ENCODE data around the gene NEK9.
"Not testable (repeated sequence)": the region's sequence is repeated elsewhere in the genome, so short reads cannot be mapped to it uniquely, and the experiment has no call there.

Gene NEK9

GRCh38 chr14:75143761-75144527, 17.1 kb upstream of the NEK9 start:
- no peak for DNase-seq

- DNase-seq = no peak
These were observed 15.6 kb upstream of the NEK9 start for GRCh38 chr14:75142494-75142893.

DNA sequence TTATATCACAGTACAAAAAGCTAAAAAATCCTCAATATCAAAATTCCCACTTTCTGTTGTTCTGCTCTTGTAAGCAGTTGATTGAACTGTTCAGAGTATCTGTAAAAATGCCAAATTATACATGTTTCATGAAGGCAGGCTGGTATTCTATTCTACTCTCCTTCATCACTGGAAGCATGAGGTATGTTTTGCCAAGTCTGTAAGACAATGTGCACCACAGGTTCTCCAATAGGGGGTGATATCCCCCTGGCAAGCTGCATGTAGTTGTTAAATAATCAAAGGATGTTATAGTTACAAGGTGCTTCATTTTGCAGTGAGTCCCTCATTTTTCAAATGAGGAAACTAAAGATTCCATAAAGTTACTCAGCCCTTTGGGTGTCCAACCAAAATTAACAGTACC, 15.1 kb upstream of the NEK9 start:
- DNase-seq = no peak

DNA sequence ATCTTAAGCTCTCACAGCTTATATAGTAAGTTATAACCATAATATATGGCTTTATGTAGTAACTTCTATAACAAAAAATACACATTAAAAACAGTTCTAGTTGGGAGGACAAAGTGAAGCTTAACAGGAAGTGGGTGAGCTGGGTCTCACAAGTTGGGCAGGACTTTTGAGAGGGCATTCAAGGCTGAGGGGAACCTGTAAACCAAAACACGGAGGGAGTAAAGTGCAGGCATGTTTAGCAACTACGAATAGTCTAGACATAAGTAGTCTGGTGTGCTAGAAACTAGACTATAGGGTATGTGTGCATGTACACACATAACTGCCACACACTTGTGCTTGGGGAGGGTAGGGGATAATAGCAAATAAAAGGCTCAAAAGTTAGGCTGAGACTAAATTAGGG, 14.2 kb upstream of the NEK9 start:
- DNase-seq = no peak

- no peak for DNase-seq
These were observed 13.8 kb upstream of the NEK9 start for GRCh38 chr14:75140620-75141019.

GRCh38 chr14:75139185-75139584, 12.3 kb upstream of the NEK9 start:
- no peak for DNase-seq

GRCh38 chr14:75138492-75138891, 11.6 kb upstream of the NEK9 start:
- no peak for DNase-seq

DNA sequence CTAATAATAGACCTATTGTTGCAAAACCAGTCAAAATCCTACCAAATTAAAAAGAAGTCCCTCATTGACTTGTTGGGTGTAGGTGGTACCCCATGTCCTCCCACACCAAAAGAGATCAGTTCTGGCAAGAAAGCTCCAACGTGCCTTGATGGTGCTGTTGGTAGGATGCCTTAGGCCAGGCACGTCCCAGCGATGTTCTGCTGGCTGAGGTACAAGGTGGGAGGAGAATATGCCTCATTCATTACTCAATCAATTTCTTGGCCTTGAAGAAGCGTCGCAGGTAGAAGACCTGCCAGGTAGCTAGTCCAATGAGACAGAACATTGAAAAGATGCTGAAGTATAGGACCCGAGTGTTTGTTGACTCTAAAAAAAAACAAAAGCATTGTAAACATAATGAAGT, 7.8 kb upstream of the NEK9 start:
- no peak for DNase-seq

- DNase-seq = no peak
These were observed 6.7 kb upstream of the NEK9 start for GRCh38 chr14:75133597-75133996.

GRCh38 chr14:75132382-75133086, 5.7 kb upstream of the NEK9 start:
- peak; percentile 56 to 66 for DNase-seq

- DNase-seq = no peak
These were observed 1.7 kb upstream of the NEK9 start for GRCh38 chr14:75128596-75128990.

GRCh38 chr14:75127903-75128595, 1.2 kb upstream of the NEK9 start:
- no peak for DNase-seq

DNA sequence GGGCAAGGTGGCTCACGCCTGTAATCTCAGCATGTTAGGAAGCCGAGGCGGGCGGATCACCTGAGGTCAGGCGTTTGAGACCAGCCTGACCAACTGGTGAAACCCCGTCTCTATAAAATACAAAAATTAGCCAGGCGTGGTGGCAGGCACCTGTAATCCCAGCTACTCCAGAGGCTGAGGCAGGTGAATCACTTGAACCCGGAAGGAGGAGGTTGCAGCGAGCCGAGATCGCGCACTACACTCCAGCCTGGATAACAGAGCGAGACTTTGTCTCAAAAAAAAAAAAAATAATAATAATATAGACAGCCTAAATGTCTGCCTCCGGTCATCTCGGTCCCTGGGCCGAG, 599 bp upstream of the NEK9 start:
- DNase-seq = not testable (repeated sequence)

GRCh38 chr14:75126121-75126544, 715 bp downstream of the NEK9 start:
- DNase-seq = no peak

DNA sequence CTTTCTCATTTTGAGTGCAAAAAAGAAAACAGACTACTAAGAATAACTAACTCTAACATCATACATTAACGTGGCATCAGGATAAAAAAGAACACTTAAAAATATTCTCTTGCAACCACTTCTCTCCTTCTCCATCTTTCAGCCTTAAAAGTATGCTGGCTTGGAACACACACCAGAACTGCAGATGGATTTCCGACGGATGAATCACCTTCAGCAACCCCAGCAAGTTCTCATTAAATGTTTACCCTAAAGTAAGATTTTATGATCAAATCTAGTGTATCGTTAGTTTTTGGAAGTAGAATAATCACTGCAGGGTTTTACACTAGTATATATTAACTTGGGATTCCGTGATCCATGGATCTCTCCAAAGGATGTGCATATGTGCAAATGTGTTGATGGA, 1.2 kb downstream of the NEK9 start:
- no peak for DNase-seq

DNA sequence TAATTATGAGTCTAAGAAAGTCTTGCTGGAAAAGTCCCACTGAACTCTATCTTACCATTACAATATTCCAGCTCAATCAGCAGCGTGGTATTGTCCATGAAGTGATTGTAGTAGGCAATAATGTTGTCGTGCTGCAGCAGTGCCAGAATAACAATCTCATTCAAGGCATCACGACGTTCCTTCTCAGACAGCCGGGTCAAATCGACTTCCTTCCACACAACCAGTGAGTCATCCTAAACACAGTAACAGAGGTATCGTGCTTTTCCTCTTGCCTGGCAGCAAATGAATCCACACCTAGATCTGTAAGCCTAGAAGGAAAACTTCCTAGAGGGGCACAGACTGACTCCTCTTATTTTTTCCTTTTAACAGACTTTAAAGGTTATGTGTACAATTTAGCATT, 2.9 kb downstream of the NEK9 start:
- no peak for DNase-seq

- DNase-seq = no peak
These were observed 5.3 kb downstream of the NEK9 start for GRCh38 chr14:75121552-75121951.

GRCh38 chr14:75120541-75121291, 6.1 kb downstream of the NEK9 start:
- DNase-seq = no peak

DNA sequence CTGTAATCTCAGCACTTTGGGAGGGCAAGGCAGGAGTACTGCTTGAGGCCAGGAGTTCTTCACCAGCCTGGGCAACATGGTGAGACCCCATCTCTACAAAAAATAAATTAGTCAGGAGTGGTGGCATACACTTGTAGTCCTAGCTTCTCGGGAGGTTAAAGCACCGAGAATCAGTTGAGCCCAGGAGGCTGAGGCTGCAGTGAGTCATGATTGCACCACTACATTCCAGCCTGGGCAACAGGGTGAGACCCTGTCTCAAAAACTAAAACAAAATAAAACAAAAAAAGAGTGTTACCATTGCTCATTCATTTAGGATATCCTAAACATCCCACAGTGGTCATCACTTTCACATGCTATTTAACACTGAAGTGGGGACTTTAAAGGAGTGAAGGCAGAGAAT, 7.8 kb downstream of the NEK9 start:
- DNase-seq = no peak

DNA sequence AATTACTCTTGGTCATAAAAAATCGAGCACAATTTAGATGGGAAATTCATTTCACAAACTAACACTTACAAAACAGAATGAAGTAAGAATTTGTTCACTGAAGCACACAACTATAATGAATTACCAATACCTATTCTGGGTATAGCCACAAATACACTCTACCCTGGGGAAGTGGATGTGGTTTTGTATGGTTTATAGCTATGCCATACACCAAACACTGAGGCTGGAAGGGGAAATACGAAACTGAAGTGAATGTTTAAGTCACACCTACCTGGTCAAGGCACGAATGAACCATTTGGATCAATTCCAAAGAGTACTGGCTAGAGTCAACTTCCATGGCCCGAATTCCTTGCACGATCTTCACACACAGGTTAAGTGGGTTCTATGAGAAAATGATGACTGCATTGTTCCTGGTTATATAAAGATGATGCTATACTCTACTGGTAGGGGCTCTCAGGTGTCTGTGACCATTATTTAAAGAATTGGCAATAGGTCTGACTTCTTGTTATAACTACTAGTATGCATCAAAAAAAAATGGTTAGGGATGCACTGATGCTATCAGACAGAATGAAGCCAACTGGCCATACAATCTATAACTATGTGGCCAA, 12.8 kb downstream of the NEK9 start:
- DNase-seq = no peak

- no peak for DNase-seq
These were observed 17.0 kb downstream of the NEK9 start for GRCh38 chr14:75109877-75110276.

GRCh38 chr14:75107186-75107585, 19.7 kb downstream of the NEK9 start:
- no peak for DNase-seq

GRCh38 chr14:75101491-75101890, 25.4 kb downstream of the NEK9 start:
- DNase-seq = peak in 1 of 2 experiments; percentile 2
